ENCODE results near the gene UIMC1. TPM values are rescaled to one million over a fixed set of nuclear protein-coding genes. Genes with fewer than 3 reads are reported as not detected.

The UIMC1 gene
- total and polyA plus RNA-seq, 12 donors: 11.2 to 58.1 (median 35.9) TPM

GRCh38 chr5:176899946-176900779 is 106.4 kb downstream of the UIMC1 start:
- TF ChIP-seq POLR2A (IDR thresholded peaks at IDR 0.05) (no peak), CTCF (IDR thresholded peaks at IDR 0.05) (no peak)
- Histone ChIP-seq H3K27me3 (no peaks in the 10 kb centered on the region), H3K4me3 (no peak overlapping the region), H3K36me3 (replicated peaks in 1 of 2) (peaks cover 0 to 19% of the 10 kb centered on the region in 2 donors), H3K4me1 (replicated peaks in 1 of 2) (no peaks in the 10 kb centered on the region), H3K27ac (peak overlapping the region in 1 of 5 donors; percentile 41), H3K9me3 (replicated peaks in 1 of 3) (no peaks in the 10 kb centered on the region)
- WGBS, 4 donors: 71 to 81% (median 76%) methylated on average over 4 of the region's 4 CpGs
- intact Hi-C loops (cut with DNase I): no loop called here
- DNase-seq: peak in 1 of 7 donors; percentile 30

- peak within 1 kb of the TSS in 1 of 5 donors; percentile 41 for H3K27ac ChIP-seq
- peaks cover 0 to 11% of the 10 kb centered on the region in 2 donors for H3K36me3 ChIP-seq (replicated peaks in 1 of 2)
- H3K4me3 ChIP-seq: peak within 1 kb of the TSS in 1 of 4 donors; percentile 32
- TF ChIP-seq POLR2A (IDR thresholded peaks at IDR 0.05) (no peak), CTCF (IDR thresholded peaks at IDR 0.05) (no peak)
- DNase-seq: peak in 2 of 7 donors; percentile 22 to 26
- no peaks in the 10 kb centered on the region for H3K9me3 ChIP-seq (replicated peaks in 1 of 3)
- intact Hi-C loops (cut with DNase I): no loop called here
- no peaks in the 10 kb centered on the region for H3K4me1 ChIP-seq (replicated peaks in 1 of 2)
- H3K27me3 ChIP-seq: no peaks in the 10 kb centered on the region
- WGBS, 4 donors: 69 to 82% (median 72%) methylated on average over 7 to 9 of the region's 9 CpGs
These were observed 107.2 kb downstream of the UIMC1 start, which contains the start of gene HK3 for GRCh38 chr5:176899296-176899891. HK3 (minus strand) TSS chr5:176899346; CDS start chr5:176896159, 3,187 bp downstream.

GRCh38 chr5:176897263-176897662 is 109.3 kb downstream of the UIMC1 start:
- Histone ChIP-seq H3K27me3 (no peaks in the 10 kb centered on the region), H3K27ac (no peak overlapping the region), H3K4me1 (replicated peaks in 1 of 2) (no peaks in the 10 kb centered on the region), H3K9me3 (replicated peaks in 1 of 3) (no peaks in the 10 kb centered on the region), H3K36me3 (replicated peaks in 1 of 2) (no peaks in the 10 kb centered on the region), H3K4me3 (no peak overlapping the region)
- intact Hi-C loops (cut with DNase I): no loop called here
- 55 to 66% (median 60%) methylated on average over 3 of the region's 3 CpGs for WGBS, 4 donors
- DNase-seq: no peak
- TF ChIP-seq POLR2A (IDR thresholded peaks at IDR 0.05): no peak
- TF ChIP-seq CTCF (IDR thresholded peaks at IDR 0.05): no peak

GRCh38 chr5:176895831-176896230 is 110.7 kb downstream of the UIMC1 start:
- H3K27me3 ChIP-seq: no peaks in the 10 kb centered on the region
- intact Hi-C loops (cut with DNase I): no loop called here
- H3K27ac ChIP-seq: no peak overlapping the region
- H3K9me3 ChIP-seq (replicated peaks in 1 of 3): no peaks in the 10 kb centered on the region
- no peak overlapping the region for H3K4me3 ChIP-seq
- TF ChIP-seq CTCF (IDR thresholded peaks at IDR 0.05) (no peak), POLR2A (IDR thresholded peaks at IDR 0.05) (no peak)
- WGBS, 4 donors: 83 to 92% (median 87%) methylated on average over 3 to 4 of the region's 4 CpGs
- DNase-seq: no peak
- no peaks in the 10 kb centered on the region for H3K36me3 ChIP-seq (replicated peaks in 1 of 2)
- no peaks in the 10 kb centered on the region for H3K4me1 ChIP-seq (replicated peaks in 1 of 2)

Measured in adrenal gland (tissue), 12 donors.